Measurements from ENCODE around the gene FREY1. TPM values are rescaled to one million over a fixed set of nuclear protein-coding genes. Genes with fewer than 3 reads are reported as not detected.

Gene FREY1
- total RNA-seq, 3 donors from 2014 or later: 0.81 to 2.2 (median 1.5) TPM

DNA sequence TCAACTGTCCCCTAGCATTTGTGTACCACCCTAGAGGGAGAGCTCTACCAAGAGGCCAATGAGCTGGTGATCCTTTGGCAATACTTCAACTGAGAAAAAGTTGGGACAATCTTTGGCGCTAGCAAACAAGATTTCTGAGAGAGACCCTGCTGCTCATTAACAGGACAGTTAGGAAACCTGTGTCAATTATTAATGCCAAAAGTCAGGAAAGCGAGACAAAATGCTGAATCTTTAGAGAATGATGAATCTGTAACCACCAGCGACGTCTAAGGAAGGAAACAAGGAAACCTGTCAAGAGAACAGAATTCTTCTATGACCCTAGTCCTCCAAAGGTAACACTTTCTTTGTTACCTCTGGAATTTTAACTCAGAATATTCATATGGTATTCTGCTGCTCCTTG lies 35.3 kb upstream of the FREY1 start:
- ATAC-seq: no peak
- Histone ChIP-seq H3K4me1 (ENCODE audit: low read depth) (no peaks in the 10 kb centered on the region), H3K36me3 (ENCODE audit: low read depth) (no peaks in the 10 kb centered on the region), H3K4me3 (no peak overlapping the region), H3K9me3 (no peaks in the 10 kb centered on the region)
- intact Hi-C loops (cut with DNase I, micrococcal nuclease): no loop called here
- no peak for DNase-seq
- TF ChIP-seq, protein P1, sequence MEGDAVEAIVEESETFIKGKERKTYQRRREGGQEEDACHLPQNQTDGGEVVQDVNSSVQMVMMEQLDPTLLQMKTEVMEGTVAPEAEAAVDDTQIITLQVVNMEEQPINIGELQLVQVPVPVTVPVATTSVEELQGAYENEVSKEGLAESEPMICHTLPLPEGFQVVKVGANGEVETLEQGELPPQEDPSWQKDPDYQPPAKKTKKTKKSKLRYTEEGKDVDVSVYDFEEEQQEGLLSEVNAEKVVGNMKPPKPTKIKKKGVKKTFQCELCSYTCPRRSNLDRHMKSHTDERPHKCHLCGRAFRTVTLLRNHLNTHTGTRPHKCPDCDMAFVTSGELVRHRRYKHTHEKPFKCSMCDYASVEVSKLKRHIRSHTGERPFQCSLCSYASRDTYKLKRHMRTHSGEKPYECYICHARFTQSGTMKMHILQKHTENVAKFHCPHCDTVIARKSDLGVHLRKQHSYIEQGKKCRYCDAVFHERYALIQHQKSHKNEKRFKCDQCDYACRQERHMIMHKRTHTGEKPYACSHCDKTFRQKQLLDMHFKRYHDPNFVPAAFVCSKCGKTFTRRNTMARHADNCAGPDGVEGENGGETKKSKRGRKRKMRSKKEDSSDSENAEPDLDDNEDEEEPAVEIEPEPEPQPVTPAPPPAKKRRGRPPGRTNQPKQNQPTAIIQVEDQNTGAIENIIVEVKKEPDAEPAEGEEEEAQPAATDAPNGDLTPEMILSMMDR (IDR thresholded peaks at IDR 0.05): no peak

DNA sequence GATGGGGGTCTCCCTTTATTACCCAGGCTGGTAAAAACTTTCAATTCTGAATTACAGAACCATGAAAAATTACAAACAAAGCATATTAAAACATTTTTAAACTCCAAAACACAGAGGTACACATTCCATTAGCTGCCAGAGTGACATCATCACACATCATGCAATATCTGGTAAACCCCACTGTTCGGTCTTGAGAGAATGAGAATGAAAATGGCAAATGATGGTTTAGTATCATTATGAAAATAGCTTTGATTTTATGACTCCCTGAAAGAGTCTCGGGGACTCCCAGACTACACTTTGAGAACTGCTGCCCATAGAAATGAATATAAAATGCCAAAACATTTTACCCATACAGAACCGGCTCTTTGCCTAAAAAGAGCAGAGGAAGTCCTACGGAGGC lies 34.2 kb upstream of the FREY1 start:
- intact Hi-C loops (cut with DNase I, micrococcal nuclease): no loop called here
- no peaks in the 10 kb centered on the region for H3K4me1 ChIP-seq (ENCODE audit: low read depth)
- TF ChIP-seq, protein P1 (IDR thresholded peaks at IDR 0.05): no peak
- ATAC-seq (no peak), DNase-seq (no peak)
- H3K36me3 ChIP-seq (ENCODE audit: low read depth): no peaks in the 10 kb centered on the region
- H3K9me3 ChIP-seq: no peaks in the 10 kb centered on the region
- no peak overlapping the region for H3K4me3 ChIP-seq

DNA sequence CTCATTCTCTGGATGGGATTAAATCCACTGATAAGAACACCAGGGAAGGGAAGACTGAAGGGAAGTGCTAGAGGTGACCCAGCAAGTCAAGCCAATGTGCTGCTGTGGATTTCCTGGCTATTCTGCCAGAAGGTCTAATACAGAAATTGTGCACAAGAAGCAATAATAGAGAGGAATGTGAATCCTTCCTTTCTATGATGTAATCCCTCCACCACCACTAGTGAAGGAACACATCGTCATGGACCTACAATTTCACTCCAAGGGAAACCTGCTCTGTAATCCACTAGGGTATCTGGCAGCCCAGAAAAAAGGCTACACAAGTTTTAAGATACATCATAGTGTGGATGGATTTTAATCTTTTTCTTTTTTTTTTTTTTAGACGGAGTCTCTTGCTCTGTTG lies 32.8 kb upstream of the FREY1 start:
- Histone ChIP-seq H3K4me3 (no peak overlapping the region), H3K9me3 (no peaks in the 10 kb centered on the region), H3K36me3 (ENCODE audit: low read depth) (no peaks in the 10 kb centered on the region), H3K4me1 (ENCODE audit: low read depth) (no peaks in the 10 kb centered on the region)
- DNase-seq (no peak), ATAC-seq (no peak)
- TF ChIP-seq, protein P1 (IDR thresholded peaks at IDR 0.05): no peak
- intact Hi-C loops (cut with DNase I, micrococcal nuclease): no loop called here

DNA sequence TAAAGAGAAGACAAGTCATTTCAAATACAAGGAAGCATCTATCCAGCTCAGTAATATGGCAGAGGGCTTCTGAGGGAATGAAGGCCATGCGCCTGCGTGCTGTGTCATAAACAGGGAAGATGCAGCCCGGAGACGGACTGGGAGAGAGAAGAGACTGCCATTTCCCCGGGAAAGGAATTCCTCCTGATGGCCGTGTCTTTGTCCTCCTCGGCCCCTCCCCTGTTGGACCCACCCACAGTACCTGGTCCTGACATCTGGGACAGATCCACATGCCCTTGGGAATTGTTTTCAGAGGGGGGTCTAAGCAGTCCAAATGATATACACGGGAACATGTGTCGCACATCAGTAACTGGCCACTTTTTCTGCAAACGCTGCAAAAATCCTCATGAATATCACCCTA lies 30.8 kb upstream of the FREY1 start:
- ATAC-seq (no peak), DNase-seq (no peak)
- intact Hi-C loops (cut with DNase I, micrococcal nuclease): no loop called here
- no peaks in the 10 kb centered on the region for H3K9me3 ChIP-seq
- no peak overlapping the region for H3K4me3 ChIP-seq
- TF ChIP-seq, protein P1 (IDR thresholded peaks at IDR 0.05): no peak
- no peaks in the 10 kb centered on the region for H3K36me3 ChIP-seq (ENCODE audit: low read depth)
- H3K4me1 ChIP-seq (ENCODE audit: low read depth): no peaks in the 10 kb centered on the region

GRCh38 chr11:45936511-45937054 lies 29.5 kb upstream of the FREY1 start:
- intact Hi-C loops (cut with DNase I, micrococcal nuclease): no loop called here
- ATAC-seq (no peak), DNase-seq (no peak)
- H3K4me1 ChIP-seq (ENCODE audit: low read depth): no peaks in the 10 kb centered on the region
- no peak overlapping the region for H3K4me3 ChIP-seq
- H3K36me3 ChIP-seq (ENCODE audit: low read depth): no peaks in the 10 kb centered on the region
- TF ChIP-seq, protein P1 (IDR thresholded peaks at IDR 0.05): no peak
- no peaks in the 10 kb centered on the region for H3K9me3 ChIP-seq

All from mucosa of descending colon (tissue), 3 donors.